Body of pancreas (tissue), 4 donors: Measurements from ENCODE around the gene MORN1.

Experiments
- CTCF ChIP-seq, 7 experiments: fragments of 450-650 bp in 4 of 7; fragments of 200-600 bp in 3 of 7; sonication (generic) in 3 of 7; IDR thresholded peaks; one replicate each; pipeline ENCODE4 v1.5.1; 2016 to 2019; ENCODE audit warnings: antibody characterized with exemption in 7 of 7
- POLR2A ChIP-seq, 3 donors: fragments of 450-650 bp; IDR thresholded peaks; one replicate each; pipeline ENCODE4 v1.6.1; 2016; ENCODE audit warnings: antibody characterized with exemption in 3 of 3, mild to moderate bottlenecking in 2 of 3

GRCh38 chr1:2429780-2430591 lies 38.6 kb upstream of the MORN1 start:
- no peak for TF ChIP-seq CTCF (IDR thresholded peaks at IDR 0.05)
- TF ChIP-seq POLR2A (IDR thresholded peaks at IDR 0.05), result no peak
